GM15510 (cell line): ENCODE data around the gene EPHA3.

Experiments
- POLR2A ChIP-seq: IDR thresholded peaks from 3 replicates; pipeline ENCODE4 v1.6.1; 2011; ENCODE audit warnings: borderline replicate concordance; ENCODE audit not compliant: insufficient read length; ENCODE audit errors: extremely low read depth

The EPHA3 gene

DNA sequence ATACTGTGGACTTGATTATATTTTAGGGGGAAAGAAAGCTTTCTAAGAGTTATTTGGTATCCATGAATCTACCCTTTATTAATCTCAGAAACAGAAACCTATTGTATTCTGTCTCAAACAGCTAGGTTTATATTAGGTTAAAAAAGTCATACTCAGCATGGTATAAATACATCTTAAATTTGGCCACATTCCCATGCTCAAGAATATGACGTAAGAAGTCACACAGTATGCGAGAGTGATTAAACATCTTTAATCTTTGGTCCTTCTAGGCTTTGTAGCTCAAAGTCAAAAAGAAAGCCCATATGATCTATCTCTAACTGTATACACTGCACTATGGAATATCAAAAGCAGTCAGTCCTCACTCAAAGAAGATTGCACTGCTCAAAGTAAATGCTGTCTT lies 131.4 kb downstream of the EPHA3 start:
- TF ChIP-seq POLR2A: no peak

DNA sequence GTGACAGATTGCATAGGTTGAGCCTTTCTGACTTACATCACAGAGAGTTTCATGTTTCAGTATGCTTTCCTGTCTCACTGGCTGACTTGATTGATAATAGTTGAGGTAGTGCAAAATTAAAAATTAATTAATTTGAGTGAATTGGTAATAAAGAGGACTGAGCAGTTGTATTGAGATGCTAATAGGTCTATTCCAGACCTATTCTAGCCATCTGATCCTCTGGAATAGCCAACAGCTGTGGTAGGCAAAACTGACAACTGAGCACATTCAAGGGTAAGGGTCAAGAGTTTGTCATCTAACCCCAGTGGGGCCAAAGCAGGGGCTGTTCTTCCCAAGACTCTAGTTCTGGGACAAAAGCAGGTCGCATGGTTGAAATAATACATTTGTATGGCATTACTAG lies 132.4 kb downstream of the EPHA3 start:
- no peak for TF ChIP-seq POLR2A

DNA sequence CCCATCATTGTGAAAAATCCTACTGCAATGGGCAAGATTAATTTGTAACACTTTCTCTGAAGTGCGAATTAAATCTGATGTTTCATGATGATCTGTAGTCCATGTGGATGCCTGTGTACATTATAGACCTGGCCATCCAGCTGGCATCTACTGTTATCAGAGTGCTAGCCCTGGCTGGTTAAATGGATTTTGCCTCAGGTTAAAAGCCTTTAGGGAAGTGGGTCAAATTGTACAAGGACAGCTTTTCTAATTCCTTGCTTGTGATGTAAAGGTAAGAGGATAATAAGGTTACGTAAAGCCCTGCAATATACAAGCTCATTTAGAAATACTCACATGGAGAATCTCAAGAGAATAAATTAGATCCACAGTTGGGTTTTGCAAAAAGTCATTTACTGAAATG lies 138.2 kb downstream of the EPHA3 start:
- no peak for TF ChIP-seq POLR2A

DNA sequence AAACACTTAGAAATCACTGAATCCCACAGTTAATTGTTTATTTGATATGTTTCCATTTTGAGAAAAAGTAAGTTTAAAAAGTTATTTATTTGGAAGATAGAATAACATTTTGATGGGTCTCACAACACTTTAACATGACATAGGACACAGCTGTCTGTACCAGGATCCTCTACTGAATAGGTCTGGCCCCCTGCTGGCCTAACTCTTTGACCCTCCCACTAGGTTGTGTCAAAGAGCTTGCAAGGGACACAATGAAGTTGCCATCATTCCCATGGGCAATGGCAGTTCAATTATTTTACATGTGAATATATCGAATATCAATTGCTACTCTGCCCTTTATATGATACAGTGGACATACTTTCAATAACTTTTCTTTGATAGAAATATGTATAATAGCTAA lies 138.9 kb downstream of the EPHA3 start:
- no peak for TF ChIP-seq POLR2A

DNA sequence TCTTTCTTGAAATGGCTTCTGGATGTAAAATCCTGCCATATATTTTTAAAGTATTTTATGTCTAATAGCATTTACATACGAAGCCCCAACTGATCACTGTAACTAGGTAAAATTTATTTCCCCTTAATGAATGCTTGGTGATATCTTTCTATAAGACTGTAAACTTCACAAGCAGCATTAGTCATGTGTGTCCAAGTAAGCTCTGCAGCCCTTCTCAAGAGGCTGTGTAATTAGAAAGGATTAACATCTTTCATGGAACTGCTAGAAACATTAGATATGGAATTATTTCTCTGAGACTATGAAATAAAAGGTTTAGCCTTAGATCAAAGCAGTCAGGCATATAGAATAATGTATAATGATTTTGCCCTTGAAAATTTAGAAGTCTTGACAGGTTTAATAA lies 143.3 kb downstream of the EPHA3 start:
- no peak for TF ChIP-seq POLR2A

DNA sequence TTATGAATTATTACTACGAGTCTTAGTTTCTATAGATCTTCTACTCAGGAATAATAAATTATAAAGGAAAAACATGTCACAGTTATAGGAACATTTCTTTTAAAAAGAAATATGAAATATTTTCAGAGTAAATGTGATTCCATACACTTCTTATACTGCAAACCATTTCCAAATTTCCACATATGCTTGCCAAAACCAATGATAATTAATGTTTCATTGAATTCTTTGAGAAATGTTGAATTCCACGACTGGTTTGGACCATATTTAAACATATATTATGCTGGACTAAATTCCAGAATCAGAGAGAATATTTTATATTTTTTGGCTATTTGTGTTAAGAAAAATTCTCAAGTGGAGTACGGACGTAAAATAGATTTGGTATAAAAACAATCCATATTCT lies 144.6 kb downstream of the EPHA3 start:
- no peak for TF ChIP-seq POLR2A

DNA sequence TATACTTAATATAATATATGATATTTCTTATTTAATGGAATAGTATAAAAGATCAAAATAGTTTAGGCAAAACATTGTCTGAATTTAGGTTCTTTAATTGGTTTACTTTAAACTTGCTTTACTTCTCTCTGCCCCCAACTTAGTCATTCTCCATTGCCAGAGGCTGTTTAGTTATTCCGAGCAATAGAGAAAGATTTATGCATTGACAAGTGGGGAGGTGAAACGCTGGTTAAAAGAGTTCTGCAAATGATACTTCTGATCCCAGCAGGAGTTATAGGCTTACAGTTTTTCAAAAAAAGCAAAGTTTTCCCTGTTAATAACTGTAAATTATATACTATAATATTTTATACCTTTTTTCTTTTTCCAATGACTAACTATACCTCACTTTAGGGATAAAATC lies 145.4 kb downstream of the EPHA3 start:
- no peak for TF ChIP-seq POLR2A

DNA sequence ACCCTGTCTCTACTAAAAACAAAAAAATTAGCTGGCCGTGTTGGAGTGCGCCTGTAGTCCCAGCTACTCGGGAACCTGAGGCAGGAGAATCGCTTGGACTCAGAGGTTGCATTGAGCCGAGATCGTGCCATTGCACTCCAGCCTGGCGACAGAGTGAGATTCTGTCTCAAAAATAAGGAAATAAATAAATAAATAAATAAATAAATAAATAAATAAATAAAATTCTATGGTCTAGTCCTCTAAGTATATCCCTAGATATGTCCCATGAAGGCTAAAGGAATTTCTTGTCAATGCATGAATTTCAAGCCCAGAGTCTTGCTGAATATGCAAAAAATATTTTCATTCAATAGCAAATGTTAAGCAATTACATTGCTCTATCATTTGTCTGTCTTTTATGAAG lies 149.0 kb downstream of the EPHA3 start:
- no peak for TF ChIP-seq POLR2A

DNA sequence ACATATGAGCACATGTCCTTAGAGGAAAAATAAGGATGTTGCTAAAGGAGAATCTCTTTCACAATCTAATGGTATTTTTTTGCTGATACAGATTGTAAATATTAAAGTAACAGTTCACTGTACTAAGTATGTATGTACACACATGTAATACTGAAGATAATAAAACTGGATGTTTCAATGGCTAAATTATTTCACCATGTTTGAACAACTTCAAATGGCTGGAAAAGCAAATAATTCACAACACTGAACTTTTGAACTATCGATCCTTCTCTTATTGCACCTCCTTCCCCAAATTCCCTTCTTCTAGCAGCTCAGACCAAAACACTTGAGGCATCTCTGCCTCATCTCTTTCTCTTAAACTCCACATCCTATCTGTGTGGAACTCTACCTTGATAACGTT lies 149.5 kb downstream of the EPHA3 start:
- no peak for TF ChIP-seq POLR2A

DNA sequence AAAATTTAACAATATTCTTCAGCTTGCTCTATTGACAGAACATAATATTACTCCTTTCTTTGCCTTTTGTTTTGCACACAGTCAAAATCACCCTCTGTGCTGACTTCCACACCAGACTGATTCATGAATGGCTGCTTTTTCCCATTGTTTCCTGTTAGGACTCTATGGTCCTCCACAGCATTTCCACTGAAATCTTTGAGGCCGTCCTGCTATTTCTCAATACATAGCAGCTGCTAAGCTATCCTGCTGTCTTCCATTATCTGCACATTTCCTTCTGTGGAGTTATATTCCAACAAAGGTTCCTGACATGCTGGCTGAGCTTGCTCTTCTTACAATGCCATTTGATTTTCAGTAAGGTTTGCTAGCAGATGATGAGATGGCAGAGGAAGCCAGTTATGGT lies 153.3 kb downstream of the EPHA3 start:
- TF ChIP-seq POLR2A: no peak

DNA sequence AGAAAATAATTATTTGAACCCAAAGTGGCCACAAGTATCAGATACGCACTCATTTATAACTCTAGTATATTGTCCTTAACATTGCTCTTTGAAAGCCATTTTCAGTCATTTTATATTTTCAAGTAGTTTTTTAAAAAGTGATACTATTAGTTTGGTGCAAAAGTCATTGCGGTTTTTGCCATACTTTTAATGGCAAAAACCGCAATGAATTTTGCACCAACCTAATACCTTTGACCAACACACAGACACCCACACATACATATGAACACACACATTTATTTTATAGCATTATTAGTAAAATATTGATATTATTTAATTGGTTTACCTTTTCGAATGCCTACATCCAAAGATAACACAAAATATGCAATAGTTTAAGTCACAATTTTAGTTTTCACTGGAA lies 154.3 kb downstream of the EPHA3 start:
- TF ChIP-seq POLR2A: no peak

DNA sequence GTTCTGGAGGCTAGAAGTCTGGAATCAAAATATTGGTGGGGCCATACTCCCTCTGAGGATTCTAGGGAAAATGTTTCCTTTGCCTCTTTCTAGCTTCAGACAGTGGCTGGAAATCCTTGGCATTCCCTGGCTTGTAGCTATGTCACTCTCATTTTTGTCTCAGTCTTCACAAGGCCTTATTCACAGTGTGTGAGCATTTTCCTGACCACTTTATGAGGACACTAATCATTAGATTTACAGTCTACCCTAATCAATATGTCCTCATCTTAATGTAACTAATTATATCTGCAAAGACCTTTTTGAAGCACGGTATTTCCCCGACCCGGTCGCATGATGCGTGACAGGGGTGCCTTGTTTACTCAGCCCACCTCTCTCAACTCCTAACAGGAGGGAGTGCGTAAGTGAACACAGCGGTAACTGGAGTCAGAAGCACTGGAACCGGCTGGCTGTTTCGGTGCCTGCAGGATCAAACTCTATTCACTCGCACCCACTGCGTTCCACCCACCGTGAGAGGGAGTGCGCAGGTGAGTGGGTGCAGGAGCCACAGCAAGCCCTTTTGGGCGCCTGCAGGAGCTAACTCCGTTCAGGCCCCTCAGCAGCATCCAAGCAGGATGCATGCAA lies 155.0 kb downstream of the EPHA3 start:
- TF ChIP-seq POLR2A: no peak

DNA sequence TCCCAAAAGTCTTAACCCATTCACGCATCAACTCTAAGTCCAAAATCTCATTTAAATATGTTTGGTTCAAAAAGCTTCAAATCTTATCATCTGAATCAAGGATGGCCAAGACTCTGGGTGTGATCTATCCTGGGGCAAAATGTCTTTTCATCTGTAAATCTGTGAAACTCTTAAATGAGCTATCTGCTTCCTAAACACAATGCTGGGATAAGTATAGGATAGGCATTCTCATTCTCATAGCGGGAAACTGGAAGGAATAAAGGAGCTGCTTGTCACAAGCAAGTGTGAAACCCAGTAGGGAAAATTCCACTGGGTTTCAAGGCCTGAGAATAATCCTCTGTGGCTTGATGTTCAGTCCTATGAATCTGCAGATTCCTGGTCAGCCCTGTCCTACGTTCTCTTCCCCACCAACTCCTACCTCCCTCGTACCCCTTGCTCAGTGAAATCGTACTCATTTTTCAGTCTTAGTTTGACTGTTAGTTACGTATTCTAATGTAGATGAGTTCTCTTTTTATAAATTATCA lies 156.7 kb downstream of the EPHA3 start:
- no peak for TF ChIP-seq POLR2A

DNA sequence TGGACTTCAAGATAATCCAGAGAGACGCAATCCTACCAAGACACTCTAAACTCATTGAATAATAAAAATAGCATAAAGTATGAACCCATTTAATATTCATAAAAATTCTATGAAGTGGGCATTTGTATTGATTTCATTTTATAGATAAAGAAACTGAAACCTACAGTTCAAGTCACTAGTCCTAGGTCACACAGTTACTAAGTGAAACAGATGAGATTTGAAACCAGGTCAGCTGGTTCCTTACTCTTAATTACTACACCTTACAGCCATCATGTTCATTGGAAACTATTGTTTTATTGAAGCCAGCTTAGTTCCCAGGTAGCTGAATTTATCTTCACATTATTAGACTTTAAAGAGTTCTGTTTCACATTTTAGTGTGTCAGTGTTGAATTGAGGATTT lies 158.7 kb downstream of the EPHA3 start:
- no peak for TF ChIP-seq POLR2A

DNA sequence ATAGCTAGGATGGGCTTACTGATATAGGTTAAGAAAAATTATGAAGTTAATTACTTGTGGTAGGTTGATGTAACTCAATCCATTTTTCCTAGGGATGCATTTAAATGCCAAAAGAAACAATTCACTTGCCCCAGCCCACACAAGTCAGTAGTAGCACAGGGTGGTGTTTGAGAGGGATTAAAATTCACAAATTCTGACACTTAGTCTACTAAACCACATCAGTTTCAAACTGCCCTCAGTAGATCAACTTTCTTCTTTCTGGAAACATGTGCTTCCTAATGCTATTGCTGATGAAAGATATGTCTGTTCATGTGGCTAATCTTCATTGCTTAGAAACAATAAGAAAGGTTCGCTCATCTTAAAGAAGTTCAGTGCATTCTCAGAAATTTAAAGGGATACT lies 160.6 kb downstream of the EPHA3 start:
- TF ChIP-seq POLR2A: no peak

DNA sequence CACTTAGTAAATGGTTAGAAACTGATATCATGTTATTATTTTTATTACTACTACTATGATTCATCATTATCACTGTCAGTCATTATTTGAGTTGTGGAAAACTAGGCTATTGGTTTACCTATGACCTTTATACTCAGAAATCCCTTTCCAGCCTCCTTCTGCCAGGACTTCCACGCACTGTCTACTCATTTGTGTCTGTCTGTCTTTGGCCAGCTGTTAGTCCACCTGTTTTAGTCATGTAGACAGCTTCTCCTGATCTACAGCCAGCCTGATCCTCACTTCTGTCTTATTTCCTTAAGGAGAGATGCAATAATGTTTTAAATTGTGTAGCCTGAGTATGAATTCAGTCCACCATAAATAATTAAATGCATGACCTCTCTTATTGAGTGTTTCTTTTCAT lies 162.8 kb downstream of the EPHA3 start:
- TF ChIP-seq POLR2A: no peak

DNA sequence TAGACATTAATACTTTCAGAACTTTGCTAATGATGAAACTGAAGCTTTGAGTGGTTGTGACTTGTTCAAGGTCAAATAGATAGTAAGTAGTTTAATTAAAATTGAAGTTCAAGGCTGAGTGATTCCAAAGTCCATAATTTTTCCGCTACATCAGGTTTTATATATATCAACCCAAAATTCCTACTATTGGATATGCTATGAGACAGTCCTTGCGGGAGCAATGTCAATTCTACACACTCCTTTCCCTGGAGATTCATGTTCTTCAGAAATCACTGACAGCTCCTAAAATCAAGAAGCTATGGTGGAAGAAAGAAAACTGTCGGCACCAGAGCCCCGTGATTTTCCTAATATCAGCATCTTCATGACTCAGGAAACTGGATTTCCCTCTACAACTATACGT lies 167.6 kb downstream of the EPHA3 start:
- no peak for TF ChIP-seq POLR2A
